Ovary (tissue), 9 donors: Measurements from ENCODE around the gene UBL4A. TPM values are rescaled to one million over a fixed set of nuclear protein-coding genes. Genes with fewer than 3 reads are reported as not detected.

ENCODE experiments used
- DNase-seq, 5 donors: peaks; one replicate each; pipeline ENCODE4 v3.0.0-alpha.2; 2019 to 2020
- H3K27ac ChIP-seq, 2 donors: fragments of 200-600 bp; one replicate each; pipeline versions ENCODE4 v1.5.1 to v1.8.0; 2019 to 2022
- H3K27me3 ChIP-seq: fragments of 200-600 bp; one replicate; pipeline ENCODE4 v1.8.0; 2022
- H3K36me3 ChIP-seq: fragments of 200-600 bp; sonication (generic); one replicate; pipeline ENCODE4 v1.5.1; 2019
- H3K4me1 ChIP-seq: one replicate; pipeline ENCODE4 v1.8.1; 2013; ENCODE audit warnings: mild to moderate bottlenecking, moderate library complexity; ENCODE audit not compliant: insufficient read depth
- H3K4me3 ChIP-seq: fragments of 200-600 bp; sonication (generic); one replicate; pipeline ENCODE4 v1.5.1; 2017
- H3K9me3 ChIP-seq, 2 donors: fragments of 200-600 bp in 1 of 2; sonication (generic) in 1 of 2; one replicate each; pipeline versions ENCODE4 v1.5.1 to v1.8.1; 2013 to 2019; ENCODE audit warnings: mild to moderate bottlenecking in 1 of 2, moderate library complexity in 1 of 2
- EP300 ChIP-seq: sonication (generic); formaldehyde crosslinking; IDR thresholded peaks from one replicate; pipeline ENCODE4 v1.6.1; 2017; ENCODE audit warnings: antibody characterized with exemption
- POLR2A ChIP-seq: fragments of 450-650 bp; IDR thresholded peaks from one replicate; pipeline ENCODE4 v1.6.1; 2017; ENCODE audit warnings: antibody characterized with exemption, mild to moderate bottlenecking, moderate library complexity
- WGBS, 3 donors: extraction: QIAGEN DNeasy Blood & Tissue Kit in 1 of 3; methylation state at CpG; one replicate each; pipeline versions ENCODE4 v1.1.5 to v1.1.7; 2013 to 2017; 5-methylcytosine and 5-hydroxymethylcytosine counted together
- intact Hi-C, 4 donors: fragments of 100-400 bp; cut with DNase I; formaldehyde crosslinking; loops; one replicate each; pipeline versions ENCODE4 v1.11.0 to v1.15.1; 2022 to 2023
- polyA plus RNA-seq, 2 donors: library from polyadenylated mRNA; stranded (reverse); fragments of 200-250 nt in 1 of 2; fragments of 350-450 nt in 1 of 2; fragmentation: Illumina TruSeq in 1 of 2; extraction: RNeasy Lipid Tissue Mini Kit (QIAGEN cat#74804) in 1 of 2; gene quantifications; one replicate each; pipeline ENCODE4 v1.2.3, GENCODE V29; 2013 to 2014
- total RNA-seq, 7 donors: library from RNA; depleted of rRNA in 2 of 7; stranded (reverse); fragments of >200 nt in 2 of 7; fragmentation: NEBNext Ultra II Directional in 3 of 7; extraction: Animal tissue kit (Norgen Biotek cat#: 25700) in 3 of 7; gene quantifications; one replicate each; pipeline versions ENCODE4 v1.1.0 to v1.2.4, GENCODE V29; 2016 to 2023
- TF ChIP-seq, protein P1 (sequence below), 3 donors: fragments of 450-650 bp in 2 of 3; fragments of 200-600 bp in 1 of 3; IDR thresholded peaks; one replicate each; pipeline versions ENCODE4 v1.5.1 to v1.8.0; 2016 to 2022; ENCODE audit warnings: antibody characterized with exemption in 3 of 3, mild to moderate bottlenecking in 1 of 3
- donor health status: DM: no; HTN: no; CAD: no; lungs with moderate emphysema.
- donor health status: DM: no; HTN: no; CAD: no.
- donor health status: Bipolar disorder and iron deficiency.
- donor health status: DM: yes; HTN: yes; CAD: no.
- donor health status: DM: no; HTN: no; CAD: no.
- donor health status: DM: yes; HTN: yes; CAD: no.

UBL4A gene
- total and polyA plus RNA-seq, 9 donors = 14.6 to 35.5 (median 27.9) TPM

DNA sequence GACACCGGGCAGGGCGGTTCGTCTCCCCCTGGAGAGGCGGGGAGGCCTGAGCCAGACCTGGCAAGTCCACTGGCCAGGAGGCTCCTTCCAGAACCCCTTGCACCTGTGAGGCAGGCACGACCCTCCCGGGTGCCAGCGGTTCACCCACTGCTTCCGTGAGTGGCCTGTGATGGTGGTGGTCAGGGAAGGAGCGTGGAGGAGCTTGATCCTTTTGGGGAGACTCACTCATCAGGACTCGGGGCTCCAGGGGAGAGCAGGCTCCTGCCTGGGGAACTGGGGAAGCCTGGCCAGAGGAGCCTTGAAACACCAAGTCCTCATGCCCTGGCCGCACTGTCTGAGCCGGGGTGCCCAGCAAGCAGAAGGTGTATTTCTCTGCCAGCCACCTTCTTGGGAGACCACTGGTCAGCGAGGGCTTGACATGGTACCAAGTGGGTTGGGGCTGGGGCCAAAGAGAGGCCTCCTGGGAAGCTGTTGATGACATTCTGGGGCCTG is 41.6 kb downstream of the UBL4A start:
- Histone ChIP-seq H3K4me3 (peak overlapping the region; percentile 47), H3K36me3 (no peaks in the 10 kb centered on the region), H3K9me3 (no peaks in the 10 kb centered on the region), H3K4me1 (no peaks in the 10 kb centered on the region), H3K27me3 (no peaks in the 10 kb centered on the region), H3K27ac (peak overlapping the region; percentile 60 to 64)
- 58 to 68% (median 62%) methylated on average over 10 to 13 of the region's 13 CpGs for WGBS, 3 donors
- TF ChIP-seq EP300 = no peak
- no peak for DNase-seq
- intact Hi-C loops = no loop called here

DNA sequence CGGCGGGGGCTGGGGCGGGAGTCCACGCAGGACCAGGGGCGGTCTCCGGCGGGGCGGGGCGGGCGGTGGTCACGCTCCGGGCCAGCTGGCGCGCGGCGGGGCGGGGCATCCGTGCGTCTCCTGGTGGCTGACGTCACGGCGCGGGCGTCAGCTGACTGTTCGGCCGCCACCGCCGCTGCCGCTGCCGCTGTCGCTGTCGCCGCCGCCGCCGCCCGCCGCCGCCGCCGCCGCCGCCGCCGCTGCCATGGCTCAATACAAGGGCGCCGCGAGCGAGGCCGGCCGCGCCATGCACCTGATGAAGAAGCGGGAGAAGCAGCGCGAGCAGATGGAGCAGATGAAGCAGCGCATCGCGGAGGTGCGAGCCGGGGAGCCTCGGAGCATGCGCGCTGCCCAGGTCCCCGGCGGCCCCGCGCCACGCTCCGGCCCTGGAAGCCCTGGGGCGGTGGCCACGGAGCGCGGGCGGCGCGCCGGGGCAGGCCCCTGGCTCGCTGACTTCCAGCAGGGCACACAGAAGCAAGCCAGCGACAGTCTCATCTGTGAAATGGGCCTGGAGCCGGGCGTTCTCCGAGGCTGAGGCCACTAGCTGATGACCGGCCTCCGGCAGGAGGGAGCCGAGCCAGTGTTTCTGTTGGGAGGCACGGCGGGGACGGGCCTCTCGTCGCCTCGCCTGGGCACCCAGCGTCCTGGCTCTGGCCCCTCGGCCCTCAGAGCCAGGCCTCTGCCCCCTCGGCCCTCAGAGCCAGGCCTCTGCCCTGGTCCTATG is 42.2 kb downstream of the UBL4A start, which contains the start of gene FAM50A:
FAM50A (plus strand) TSS at position 150 of the 763 bp plus-strand sequence; CDS start at position 245, 95 bp downstream.
- peak; percentile 75 to 85 (median 80) for DNase-seq
- intact Hi-C loops = no loop called here
- Histone ChIP-seq H3K27me3 (no peaks in the 10 kb centered on the region), H3K36me3 (no peaks in the 10 kb centered on the region), H3K9me3 (no peaks in the 10 kb centered on the region), H3K4me1 (no peaks in the 10 kb centered on the region), H3K4me3 (peak within 1 kb of the TSS; percentile 47), H3K27ac (peak within 1 kb of the TSS; percentile 60 to 64)
- TF ChIP-seq POLR2A (peak; percentile 50), EP300 (no peak)
- TF ChIP-seq, protein P1, sequence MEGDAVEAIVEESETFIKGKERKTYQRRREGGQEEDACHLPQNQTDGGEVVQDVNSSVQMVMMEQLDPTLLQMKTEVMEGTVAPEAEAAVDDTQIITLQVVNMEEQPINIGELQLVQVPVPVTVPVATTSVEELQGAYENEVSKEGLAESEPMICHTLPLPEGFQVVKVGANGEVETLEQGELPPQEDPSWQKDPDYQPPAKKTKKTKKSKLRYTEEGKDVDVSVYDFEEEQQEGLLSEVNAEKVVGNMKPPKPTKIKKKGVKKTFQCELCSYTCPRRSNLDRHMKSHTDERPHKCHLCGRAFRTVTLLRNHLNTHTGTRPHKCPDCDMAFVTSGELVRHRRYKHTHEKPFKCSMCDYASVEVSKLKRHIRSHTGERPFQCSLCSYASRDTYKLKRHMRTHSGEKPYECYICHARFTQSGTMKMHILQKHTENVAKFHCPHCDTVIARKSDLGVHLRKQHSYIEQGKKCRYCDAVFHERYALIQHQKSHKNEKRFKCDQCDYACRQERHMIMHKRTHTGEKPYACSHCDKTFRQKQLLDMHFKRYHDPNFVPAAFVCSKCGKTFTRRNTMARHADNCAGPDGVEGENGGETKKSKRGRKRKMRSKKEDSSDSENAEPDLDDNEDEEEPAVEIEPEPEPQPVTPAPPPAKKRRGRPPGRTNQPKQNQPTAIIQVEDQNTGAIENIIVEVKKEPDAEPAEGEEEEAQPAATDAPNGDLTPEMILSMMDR (IDR thresholded peaks at IDR 0.05) = peak in 1 of 3 donors; percentile 27
- 27 to 36% (median 32%) methylated on average over 45 to 94 of the region's 94 CpGs for WGBS, 3 donors

DNA sequence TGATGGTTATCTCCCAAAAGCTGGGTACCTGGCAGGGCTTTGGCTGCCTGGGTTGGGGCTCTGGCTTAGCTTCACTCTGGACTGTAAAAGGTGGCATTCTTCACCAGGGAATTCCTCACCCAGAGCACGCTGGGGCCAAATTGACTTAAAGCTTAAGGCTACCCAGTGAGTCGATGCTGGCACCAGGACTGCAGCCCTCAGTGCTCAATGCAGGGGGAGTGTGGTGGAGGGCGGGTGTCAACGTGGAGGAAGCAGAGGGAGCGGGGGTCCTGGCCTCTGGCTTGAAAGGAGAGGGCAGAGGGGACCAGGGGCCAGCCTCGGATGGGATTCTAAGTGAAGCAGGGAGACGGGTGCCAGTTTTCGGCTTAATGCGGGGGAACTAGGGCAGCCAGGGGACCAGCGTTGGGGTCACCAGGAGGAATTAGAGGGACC is 42.9 kb downstream of the UBL4A start:
- peak overlapping the region; percentile 47 for H3K4me3 ChIP-seq
- H3K36me3 ChIP-seq = no peaks in the 10 kb centered on the region
- H3K27ac ChIP-seq = peak overlapping the region in 1 of 2 donors; percentile 64
- intact Hi-C loops = no loop called here
- DNase-seq = no peak
- WGBS, 3 donors = 32 to 72% (median 44%) methylated on average over 10 of the region's 10 CpGs
- no peaks in the 10 kb centered on the region for H3K27me3 ChIP-seq
- peaks cover under 1% of the 10 kb centered on the region for H3K4me1 ChIP-seq
- H3K9me3 ChIP-seq = no peaks in the 10 kb centered on the region
- TF ChIP-seq EP300 (no peak), POLR2A (no peak)
- TF ChIP-seq, protein P1 (IDR thresholded peaks at IDR 0.05) = no peak

DNA sequence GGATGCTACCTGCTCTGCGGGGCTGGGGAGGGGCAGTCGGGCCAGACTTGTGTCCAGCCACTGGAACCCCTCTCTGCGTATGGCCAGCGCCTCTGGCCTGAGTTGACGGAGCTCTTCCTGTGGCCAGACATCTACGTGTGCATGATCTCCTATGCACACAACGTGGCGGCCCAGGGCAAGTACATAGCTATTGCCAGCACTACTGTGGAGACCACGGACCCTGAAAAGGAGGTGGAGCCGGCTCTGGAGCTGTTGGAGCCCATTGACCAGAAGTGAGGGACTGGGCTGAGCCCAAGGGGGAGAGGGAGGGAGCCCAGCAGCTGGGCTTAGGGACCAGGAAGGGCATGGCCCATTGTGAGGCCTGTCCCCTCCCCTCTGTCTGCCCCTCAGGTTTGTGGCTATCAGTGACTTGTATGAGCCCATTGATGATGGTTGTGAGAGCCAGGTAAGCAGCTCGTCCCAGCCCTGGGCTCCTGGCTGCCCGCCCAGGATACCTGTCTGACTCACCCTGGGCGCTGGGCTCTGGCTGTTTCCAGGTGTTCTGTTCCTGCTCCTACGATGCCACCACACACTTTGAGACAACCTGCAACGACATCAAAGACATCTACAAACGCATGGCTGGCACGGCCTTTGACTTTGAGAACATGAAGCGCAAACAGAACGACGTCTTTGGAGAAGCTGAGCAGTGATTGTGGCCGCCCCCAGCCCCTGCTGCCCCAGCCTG is 44.3 kb downstream of the UBL4A start:
- Histone ChIP-seq H3K4me1 (peaks cover 6% of the 10 kb centered on the region), H3K27ac (no peak overlapping the region), H3K27me3 (no peaks in the 10 kb centered on the region), H3K4me3 (no peak overlapping the region), H3K9me3 (no peaks in the 10 kb centered on the region), H3K36me3 (no peaks in the 10 kb centered on the region)
- DNase-seq = peak in 1 of 5 donors; percentile 18
- intact Hi-C loops = no loop called here
- TF ChIP-seq EP300 (no peak), POLR2A (no peak)
- TF ChIP-seq, protein P1 (IDR thresholded peaks at IDR 0.05) = no peak
- 72 to 82% (median 78%) methylated on average over 21 of the region's 21 CpGs for WGBS, 3 donors
